Right atrium auricular region (tissue), 2 donors: ENCODE data around the gene PPP1CA. TPM values are rescaled to one million over a fixed set of nuclear protein-coding genes. Genes with fewer than 3 reads are reported as not detected.

Source experiments
- DNase-seq: peaks from one replicate; pipeline ENCODE4 v3.0.0-alpha.2; 2019; ENCODE audit warnings: low spot score
- H3K27ac ChIP-seq, 2 donors: fragments of 200-600 bp; sonication (generic); 1 replicate in 1 of 2; 2 replicates in 1 of 2; pipeline ENCODE4 v1.5.1; 2016 to 2019
- H3K27me3 ChIP-seq, 2 donors: fragments of 200-600 bp; sonication (generic); one replicate each; pipeline versions ENCODE4 v1.5.1 to v1.6.0; 2017 to 2019
- H3K36me3 ChIP-seq: fragments of 200-600 bp; sonication (generic); one replicate; pipeline ENCODE4 v1.5.1; 2016
- H3K4me1 ChIP-seq, 2 donors: fragments of 200-600 bp; sonication (generic); one replicate each; pipeline versions ENCODE4 v1.5.1 to v1.6.0; 2017 to 2019
- H3K4me3 ChIP-seq, 2 donors: fragments of 200-600 bp; sonication (generic); 1 replicate in 1 of 2; 2 replicates in 1 of 2; pipeline ENCODE4 v1.5.1; 2017 to 2019; ENCODE audit warnings: mild to moderate bottlenecking in 1 of 2, moderate library complexity in 1 of 2
- H3K9me3 ChIP-seq, 2 donors: fragments of 200-600 bp; sonication (generic); one replicate each; pipeline ENCODE4 v1.5.1; 2019
- total RNA-seq, 2 donors: library from RNA; depleted of rRNA; stranded (reverse); fragments of >200 nt; gene quantifications; one replicate each; pipeline ENCODE4 v1.1.0, GENCODE V29; 2016
- TF ChIP-seq, protein P1 (sequence below), 2 donors: fragments of 200-600 bp; sonication (generic); IDR thresholded peaks; one replicate each; pipeline ENCODE4 v1.5.1; 2019; ENCODE audit warnings: antibody characterized with exemption in 2 of 2

PPP1CA gene
- 100 to 1,000 TPM in 1 of 2 donors, 10 to 100 TPM in 1; 97.8 to 112 TPM for total RNA-seq

DNA sequence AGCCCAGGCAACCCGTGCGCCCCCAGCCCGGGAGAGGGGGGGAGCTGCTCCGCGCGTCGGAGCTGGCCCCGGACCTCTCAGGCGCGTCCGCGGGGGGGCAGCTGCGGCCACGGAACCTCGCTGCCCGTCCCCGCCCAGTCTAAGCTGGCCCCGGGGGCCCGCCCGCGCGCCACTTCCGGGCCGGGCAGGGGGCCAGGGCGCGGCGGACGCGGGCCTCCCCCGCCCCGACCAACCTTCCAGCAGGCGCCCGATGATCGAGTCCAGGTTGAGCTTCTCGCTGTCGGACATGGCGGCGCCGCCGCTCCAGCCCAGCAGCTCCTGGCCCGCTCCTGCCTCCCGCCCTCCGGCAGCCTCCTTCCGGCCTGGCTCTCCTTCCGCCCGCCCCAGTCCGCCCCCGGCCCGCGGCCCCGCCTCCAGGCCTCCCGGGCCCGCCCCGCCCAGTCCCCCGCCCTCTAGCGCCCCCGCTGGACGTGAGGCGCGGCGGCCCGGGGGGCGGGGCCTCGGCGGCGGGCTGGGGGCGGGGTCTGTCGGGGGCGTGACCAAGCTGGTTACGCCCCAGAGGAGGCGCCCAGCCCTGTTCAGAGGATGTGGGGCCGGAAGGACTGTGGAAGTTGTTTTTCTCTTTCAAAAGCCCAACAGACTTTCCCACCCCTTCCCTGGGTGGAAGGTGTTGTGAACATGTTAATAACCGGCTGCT, at the start of gene PPP1CA:
Gene PPP1CA (minus strand): TSS at position 364 of the 697 bp plus-strand sequence. CDS start 76 bp downstream, at position 288.
- peaks cover 31% of the 10 kb centered on the region for H3K36me3 ChIP-seq
- H3K27ac ChIP-seq, result peak within 1 kb of the TSS; percentile 95
- H3K4me1 ChIP-seq, result peaks cover 0 to 36% of the 10 kb centered on the region in 2 donors
- TF ChIP-seq, protein P1, sequence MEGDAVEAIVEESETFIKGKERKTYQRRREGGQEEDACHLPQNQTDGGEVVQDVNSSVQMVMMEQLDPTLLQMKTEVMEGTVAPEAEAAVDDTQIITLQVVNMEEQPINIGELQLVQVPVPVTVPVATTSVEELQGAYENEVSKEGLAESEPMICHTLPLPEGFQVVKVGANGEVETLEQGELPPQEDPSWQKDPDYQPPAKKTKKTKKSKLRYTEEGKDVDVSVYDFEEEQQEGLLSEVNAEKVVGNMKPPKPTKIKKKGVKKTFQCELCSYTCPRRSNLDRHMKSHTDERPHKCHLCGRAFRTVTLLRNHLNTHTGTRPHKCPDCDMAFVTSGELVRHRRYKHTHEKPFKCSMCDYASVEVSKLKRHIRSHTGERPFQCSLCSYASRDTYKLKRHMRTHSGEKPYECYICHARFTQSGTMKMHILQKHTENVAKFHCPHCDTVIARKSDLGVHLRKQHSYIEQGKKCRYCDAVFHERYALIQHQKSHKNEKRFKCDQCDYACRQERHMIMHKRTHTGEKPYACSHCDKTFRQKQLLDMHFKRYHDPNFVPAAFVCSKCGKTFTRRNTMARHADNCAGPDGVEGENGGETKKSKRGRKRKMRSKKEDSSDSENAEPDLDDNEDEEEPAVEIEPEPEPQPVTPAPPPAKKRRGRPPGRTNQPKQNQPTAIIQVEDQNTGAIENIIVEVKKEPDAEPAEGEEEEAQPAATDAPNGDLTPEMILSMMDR (IDR thresholded peaks at IDR 0.05), result peak; percentile 61 to 79
- no peaks in the 10 kb centered on the region for H3K9me3 ChIP-seq
- peak; percentile 90 for DNase-seq
- H3K27me3 ChIP-seq, result no peaks in the 10 kb centered on the region
- peak within 1 kb of the TSS; percentile 79 to 93 for H3K4me3 ChIP-seq

DNA sequence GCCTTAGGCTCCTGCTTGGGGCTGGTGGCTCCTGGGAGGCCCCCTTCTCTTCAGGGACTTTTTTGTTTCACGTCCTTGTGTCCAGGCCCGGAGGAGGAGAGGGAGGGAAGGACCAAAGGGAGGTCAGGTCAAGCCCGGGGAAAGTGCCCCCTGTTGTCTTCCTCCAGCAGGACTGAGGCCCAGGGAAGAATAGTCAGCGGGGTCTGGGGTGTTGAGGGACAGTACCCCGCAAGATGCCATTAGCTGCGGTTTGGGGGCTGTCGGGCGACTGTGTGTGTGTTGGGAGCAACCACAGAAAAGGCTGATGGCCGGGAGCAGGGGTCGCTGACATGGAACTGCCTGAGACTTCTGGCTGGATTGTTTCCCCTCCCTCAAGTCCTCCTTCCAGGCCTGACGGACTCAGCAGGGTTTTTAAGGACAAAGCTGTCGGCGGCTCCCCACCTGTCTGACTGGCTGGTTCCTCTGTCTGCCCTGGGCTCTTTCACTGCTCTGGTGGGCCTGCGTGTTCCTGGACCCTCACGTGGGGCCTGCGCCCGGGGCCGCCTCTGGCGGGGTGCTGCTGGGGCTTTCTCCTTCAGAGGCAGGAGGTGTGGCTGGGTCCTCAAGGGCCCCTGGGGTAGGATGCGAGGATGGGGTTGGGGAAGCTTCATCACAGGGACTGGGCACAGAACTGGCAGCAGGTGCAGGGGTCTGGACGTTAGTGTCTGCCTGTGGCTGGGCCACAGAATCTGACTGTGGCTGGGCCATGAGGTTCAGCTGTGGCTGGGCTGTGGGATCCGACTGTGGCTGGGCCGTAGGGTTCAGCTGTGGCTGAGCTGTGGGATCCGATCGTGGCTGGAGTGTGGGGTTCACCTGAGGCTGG, 49.4 kb upstream of the PPP1CA start:
- no peaks in the 10 kb centered on the region for H3K9me3 ChIP-seq
- TF ChIP-seq, protein P1 (IDR thresholded peaks at IDR 0.05), result no peak
- no peaks in the 10 kb centered on the region for H3K4me1 ChIP-seq
- no peaks in the 10 kb centered on the region for H3K27me3 ChIP-seq
- no peaks in the 10 kb centered on the region for H3K36me3 ChIP-seq
- H3K4me3 ChIP-seq, result no peak overlapping the region
- no peak for DNase-seq
- H3K27ac ChIP-seq, result no peak overlapping the region

DNA sequence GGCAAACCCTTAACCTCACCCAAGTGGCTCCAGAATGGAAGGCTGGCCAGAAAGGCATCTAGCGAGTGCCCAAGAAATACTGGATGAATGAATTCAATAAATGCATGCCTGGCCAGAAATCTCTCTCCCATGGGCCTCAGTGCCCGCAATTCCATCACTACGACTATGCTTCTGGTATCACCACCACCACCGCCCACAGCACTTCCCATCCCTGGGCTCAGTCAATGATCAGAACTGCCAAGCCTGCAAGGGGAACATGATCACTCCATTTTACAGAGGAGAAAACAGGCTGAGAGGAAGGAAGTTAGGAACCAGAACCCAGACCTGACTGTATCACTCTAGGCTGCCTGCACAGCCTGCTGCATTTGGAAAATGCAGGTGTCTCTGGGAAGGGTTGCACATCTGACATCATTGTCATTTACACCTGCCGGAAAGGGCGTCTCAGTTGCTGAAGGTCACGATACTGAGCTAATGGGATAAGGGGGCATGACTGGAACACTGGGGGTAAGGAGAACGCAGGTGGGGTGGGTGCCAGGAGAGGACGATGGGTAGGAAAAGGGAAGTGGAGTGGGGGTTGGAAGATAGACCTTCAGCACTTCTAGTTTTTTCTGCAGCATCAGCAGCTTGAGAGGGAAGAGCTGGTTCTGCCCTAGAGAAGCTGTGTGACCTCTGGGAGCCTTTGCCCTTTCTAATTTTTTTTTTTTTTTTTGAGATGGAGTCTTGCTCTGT, 47.6 kb upstream of the PPP1CA start:
- no peak overlapping the region for H3K27ac ChIP-seq
- no peaks in the 10 kb centered on the region for H3K36me3 ChIP-seq
- H3K4me3 ChIP-seq, result no peak overlapping the region
- no peak for DNase-seq
- H3K9me3 ChIP-seq, result no peaks in the 10 kb centered on the region
- TF ChIP-seq, protein P1 (IDR thresholded peaks at IDR 0.05), result no peak
- H3K27me3 ChIP-seq, result no peaks in the 10 kb centered on the region
- H3K4me1 ChIP-seq, result peaks cover 0 to 3% of the 10 kb centered on the region in 2 donors

DNA sequence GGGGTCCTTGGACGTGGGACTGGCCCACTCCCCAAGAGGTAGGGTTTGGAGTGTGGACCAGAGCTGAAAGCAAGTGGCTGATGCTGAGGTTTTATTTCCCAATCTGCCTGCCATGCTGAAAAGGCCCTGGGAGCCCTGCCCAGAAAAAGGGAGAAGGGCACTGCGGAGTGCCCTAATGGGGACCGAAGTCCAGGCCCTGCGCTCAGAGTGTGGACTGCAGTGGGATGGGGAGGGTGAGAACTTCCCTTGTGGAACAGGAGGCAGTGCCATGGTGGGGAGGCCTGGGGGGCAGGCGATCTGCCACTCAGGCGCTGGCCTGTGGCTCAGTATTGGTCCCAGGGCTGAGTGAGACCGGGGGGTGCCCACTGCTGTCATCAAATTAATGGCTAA, 46.6 kb upstream of the PPP1CA start:
- H3K4me3 ChIP-seq, result no peak overlapping the region
- TF ChIP-seq, protein P1 (IDR thresholded peaks at IDR 0.05), result no peak
- H3K27ac ChIP-seq, result no peak overlapping the region
- H3K36me3 ChIP-seq, result no peaks in the 10 kb centered on the region
- no peaks in the 10 kb centered on the region for H3K27me3 ChIP-seq
- H3K9me3 ChIP-seq, result no peaks in the 10 kb centered on the region
- H3K4me1 ChIP-seq, result peaks cover 0 to 7% of the 10 kb centered on the region in 2 donors
- DNase-seq, result no peak

DNA sequence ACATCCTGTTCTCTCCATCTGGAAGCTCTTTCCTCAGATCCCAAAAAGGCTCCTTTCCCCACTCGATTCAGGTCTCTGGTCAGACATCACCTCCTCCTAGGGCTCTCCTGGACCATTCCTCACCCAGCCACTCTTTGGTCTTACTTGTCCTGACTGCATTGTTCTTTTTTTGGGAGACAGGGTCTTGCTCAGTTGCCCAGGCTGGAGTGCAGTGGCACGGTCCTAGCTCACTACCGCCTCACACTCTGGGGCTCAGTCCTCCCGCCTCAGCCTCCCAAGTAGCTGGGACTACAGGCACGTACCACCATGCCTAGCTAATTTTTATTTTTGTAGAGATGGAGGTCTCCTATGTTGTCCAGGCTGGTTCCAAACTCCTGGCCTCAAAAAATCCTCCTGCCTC, 43.9 kb upstream of the PPP1CA start:
- no peaks in the 10 kb centered on the region for H3K9me3 ChIP-seq
- H3K36me3 ChIP-seq, result peaks cover 12% of the 10 kb centered on the region
- peaks cover 0 to 29% of the 10 kb centered on the region in 2 donors for H3K4me1 ChIP-seq
- H3K27ac ChIP-seq, result no peak overlapping the region
- TF ChIP-seq, protein P1 (IDR thresholded peaks at IDR 0.05), result no peak
- no peaks in the 10 kb centered on the region for H3K27me3 ChIP-seq
- no peak overlapping the region for H3K4me3 ChIP-seq
- DNase-seq, result no peak
